NCI-H2171 treated with DMSO at 0.1 percent for 48 hours (cell line): ENCODE measurements around the gene SLC35F5.
"Not testable (repeated sequence)": the region's sequence is repeated elsewhere in the genome, so short reads cannot be mapped to it uniquely, and the experiment has no call there.

Experiments
- DNase-seq: peaks from one replicate; lab custom pipeline; 2025; lab: John Stamatoyannopoulos, UW

The SLC35F5 gene

DNA sequence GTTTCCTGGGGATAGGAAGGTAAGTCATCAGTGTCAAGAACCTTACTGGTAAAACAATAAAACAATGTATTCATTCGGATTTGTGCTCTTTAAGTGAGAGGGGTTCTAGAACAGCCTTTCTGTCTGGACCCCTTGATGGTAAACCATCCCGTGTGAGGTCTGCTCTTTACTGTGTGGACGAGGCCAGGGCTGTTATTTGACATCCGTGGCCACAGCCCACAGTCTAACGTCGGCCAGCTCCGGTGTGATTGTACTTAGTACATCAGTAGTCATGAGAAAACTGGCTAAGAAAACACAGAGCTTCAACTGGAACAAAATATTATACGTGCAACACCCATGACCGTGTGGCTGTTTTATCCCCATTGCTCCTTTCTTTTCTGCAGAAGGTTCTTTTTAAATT is 62.0 kb downstream of the SLC35F5 start:
- DNase-seq, result no peak

DNA sequence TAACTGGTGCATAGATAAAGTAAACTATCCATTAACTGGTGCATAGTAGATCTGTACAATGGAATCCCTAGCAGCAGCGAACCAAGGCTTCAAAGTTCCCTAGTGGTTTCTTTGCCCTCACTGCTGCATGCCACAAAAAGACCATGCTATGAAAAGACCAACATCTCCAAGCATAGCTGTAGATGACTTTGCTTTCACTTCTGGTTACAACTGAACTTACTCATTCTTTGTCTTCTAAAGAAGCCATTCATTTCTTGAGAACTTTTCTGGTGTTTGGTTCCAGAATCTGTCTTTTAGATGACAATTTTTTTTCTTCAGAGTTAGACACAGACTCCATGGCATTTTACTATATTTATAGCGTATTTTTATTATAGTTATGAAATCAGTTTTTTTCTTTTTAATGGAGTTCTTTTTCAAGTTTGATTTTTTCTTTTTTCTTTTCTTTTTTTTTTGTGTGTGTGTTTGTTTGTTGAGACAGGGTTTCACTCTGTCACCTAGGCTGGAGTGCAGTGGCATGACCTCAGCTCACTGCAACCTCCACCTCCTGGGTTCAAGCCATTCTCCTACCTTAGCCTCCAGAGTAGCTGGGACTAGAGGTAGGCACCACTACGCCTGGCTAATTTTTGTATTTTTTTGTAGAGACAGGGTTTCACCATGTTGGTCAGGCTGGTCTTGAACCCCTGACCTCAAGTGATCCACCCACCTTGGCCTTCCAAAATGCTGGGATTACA is 63.6 kb downstream of the SLC35F5 start:
- DNase-seq, result no peak

DNA sequence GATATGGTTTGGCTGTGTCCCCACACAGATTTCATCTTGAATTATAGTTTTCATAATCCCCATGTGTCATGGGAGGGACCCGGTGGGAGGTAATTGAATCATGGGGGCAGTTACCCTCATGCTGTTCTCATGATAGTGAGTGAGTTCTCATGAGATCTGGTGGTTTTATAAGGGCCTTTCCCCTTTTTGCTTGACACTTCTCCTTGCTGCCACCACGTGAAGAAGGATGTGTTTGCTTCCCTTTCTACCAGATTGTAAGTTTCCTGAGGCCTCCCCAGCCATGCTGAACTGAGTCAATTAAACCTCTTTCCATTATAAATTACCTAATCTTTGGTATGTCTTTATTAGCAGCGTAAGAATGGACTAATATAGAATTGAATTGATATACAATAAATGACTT is 65.6 kb downstream of the SLC35F5 start:
- DNase-seq, result not testable (repeated sequence)

DNA sequence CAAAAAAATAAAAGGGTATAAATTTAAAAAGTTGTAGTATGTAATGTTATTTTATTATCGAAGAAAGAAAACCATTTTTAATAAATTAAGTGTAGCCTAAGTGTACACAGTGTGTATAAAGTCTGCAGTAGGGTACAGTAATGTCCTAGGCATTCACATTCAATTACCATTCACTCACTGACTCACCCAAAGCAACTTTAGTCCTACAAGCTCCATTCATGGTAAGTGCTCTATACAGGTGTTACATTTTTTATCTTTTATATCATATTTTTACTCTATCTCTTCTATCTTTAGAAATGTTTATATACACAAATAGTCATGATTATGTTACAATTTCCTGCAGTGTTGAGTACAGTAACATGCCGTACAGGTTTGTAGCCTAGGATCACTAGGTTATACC is 69.9 kb downstream of the SLC35F5 start:
- DNase-seq, result no peak

DNA sequence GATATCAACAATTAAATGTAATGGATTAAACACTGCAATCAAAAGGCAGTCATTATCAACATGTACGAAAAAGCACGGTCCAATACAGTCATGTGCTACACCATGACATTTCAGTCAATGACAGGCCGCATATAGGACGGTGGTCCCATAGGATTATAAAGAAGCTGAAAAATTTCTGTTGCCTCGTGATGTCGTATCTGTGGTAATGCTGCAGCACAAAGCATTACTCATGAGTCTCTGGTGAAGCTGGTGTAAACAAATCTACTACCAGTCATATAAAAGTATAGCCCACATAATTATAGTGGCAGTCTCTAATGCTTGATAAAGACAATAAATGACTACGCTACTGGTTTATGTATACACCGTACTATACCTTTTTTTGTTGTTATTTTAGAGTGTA is 71.0 kb downstream of the SLC35F5 start:
- DNase-seq, result no peak

DNA sequence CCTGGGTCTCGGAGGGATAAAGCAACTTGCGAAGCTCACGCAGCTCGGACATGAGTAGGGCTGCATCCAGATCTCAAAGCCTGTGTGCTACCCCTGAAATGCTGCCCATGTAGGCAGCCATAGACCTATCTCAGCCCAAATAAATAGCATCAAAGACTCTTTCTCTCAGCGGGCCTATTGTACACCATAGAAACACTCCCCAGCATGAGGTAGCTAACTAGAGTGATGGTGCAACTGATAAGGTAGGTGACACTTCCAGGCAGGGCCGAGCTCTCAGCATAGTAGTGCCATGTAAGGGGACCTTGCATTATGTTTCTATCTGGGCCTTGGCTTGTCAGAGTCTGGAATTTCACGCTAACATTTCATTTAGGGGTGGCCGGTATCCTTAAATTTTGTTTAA is 77.0 kb downstream of the SLC35F5 start:
- DNase-seq, result no peak

DNA sequence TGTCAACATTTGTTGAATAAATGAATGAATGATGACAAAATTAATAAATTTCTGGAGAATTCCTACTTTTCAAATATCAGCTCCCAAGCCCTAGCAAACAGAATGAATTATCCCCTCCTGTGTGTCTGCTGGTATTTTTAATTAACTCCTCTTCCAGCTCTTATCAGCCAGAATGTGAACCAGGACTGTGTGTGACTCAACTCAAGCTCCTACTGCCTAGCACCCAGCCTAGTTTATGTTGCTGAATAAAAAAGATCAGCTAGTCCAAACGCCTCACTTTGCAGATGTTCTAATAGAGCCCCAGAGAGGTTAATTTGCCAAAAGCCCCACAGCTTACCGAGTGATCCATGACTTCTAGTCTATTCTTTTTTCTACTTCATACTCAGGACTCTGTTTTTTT is 79.1 kb downstream of the SLC35F5 start:
- DNase-seq, result no peak

DNA sequence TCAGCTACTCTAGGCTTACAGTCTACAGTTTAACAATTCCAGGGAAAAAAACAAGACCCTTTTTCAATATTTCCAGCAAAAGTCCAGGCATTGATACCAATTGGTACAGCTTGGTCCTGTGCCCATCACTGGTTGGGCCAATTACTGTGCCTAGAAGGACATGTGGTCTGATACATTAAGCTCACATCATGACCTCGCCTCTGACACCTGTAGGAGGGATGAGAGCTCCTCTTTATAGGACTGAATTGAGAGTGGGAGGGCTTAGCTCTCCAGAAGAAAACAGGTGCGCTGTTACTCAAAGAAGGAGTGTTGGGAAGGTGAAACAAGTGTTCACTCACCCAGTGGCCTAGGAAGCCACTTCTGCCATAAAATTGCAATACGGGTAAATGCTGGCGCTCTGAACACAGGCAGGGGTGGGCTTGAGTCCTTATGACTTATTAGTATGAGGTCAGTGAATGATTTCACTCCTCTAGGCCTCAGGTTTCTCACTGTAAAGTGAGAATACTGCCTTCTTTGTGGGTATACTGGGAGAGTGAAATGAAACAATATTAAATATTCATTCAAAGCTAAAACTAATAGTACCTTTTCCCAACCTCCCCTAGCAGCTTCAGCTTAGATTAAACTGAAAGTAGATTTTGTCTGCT is 79.7 kb downstream of the SLC35F5 start:
- no peak for DNase-seq

DNA sequence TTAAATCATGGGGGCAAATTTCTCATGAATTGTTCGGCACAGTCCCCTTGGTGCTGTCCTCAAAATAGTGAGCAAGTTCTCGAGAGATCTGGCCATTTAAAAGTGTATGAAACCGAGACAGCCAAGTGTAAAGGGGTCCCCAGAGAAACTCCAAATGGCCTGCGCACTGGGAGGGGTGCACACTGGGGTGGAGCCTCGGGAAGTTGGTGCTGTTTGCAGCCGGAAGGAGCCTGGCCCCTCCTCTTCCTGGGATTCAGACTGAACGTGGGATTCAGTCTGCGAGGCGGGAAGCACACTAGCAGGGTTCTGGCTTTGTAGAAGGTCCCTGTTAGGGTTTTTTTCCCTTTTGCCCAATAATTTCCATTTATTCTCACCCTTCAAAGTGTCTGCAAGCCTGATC is 80.6 kb downstream of the SLC35F5 start:
- no peak for DNase-seq

DNA sequence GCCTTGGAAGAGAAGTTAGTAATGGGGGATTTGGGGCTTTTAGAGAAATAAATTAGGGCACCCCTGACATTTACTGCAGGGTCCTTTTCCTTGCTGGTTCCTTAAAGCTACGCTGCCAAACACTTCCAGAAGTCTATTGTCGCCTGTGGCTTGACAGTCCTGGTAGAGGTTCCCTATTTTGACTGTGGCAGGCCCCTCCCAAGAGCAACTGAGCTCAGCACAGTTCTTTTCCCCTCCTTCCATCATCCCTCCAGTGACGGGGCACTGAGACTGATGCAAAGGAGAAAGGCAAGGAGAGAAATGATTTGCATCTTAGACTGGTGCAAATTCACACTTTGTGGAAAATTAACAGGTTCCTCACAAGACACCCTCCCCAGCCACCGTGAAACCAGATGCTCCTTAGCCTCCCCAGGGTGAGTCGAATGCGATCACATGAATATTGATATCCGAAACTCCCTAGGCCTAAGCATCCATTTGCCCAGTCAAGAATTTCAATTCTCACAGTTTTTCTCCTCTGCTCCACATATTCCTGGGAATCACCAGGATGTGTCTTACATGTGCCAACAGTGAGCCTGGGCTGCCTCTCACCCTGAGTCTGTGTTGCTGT is 84.0 kb downstream of the SLC35F5 start:
- peak; percentile 40 for DNase-seq

DNA sequence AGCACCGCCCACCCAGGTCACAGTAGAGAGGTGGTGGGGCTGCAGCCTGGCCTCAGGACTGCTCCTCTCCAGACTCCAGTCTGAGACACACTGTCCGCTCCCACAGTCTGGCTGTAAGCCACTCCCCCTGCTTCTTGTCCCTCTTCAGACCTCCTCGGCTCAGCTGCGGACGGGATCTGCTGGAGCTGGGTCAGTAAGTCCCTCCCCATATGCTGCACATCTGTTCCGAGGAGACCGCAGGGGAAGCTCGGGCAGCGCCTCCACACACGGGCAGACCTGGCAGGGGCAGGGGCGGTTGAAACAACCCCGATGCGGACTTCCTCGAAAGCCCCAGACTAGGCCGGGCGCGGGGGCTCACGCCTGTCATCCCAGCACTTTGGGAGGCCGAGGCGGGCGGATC is 87.4 kb downstream of the SLC35F5 start:
- DNase-seq, result not testable (repeated sequence)

DNA sequence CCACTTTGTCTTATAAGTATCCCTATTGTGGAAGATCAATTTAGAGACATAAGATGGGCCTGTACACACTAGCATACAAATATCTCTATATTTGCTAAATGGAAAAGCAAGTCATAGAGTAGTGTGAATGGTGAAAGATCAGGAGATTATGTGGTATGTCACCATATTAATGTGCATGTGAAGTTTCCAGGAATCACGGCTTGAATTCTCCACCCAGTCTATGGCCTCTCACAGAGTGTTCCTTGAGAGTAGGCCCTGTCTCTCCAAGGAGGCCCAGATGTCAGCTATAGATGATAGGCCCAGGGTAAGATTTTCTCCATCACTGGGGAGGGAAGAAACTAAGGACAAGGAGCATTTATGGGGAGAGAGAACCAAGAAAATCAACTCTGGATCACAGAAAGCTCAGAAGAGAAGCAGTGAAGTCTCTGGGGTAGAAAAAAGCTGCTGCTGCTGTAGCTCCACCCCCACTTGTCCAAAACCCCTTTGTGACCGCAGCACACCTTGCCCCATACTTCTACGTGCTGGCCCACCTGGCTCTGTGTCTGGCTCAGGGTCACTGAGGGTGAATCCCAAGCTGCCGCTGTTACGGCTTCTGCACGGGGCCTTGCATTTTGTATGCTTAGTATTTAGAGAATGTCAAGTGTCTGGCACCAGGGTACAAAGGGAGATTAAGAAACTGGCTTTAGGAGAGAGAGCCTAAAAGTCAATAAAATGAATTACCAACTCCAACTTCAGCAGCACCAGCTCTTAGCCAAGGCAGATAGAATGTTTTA is 91.5 kb downstream of the SLC35F5 start:
- not testable (repeated sequence) for DNase-seq

DNA sequence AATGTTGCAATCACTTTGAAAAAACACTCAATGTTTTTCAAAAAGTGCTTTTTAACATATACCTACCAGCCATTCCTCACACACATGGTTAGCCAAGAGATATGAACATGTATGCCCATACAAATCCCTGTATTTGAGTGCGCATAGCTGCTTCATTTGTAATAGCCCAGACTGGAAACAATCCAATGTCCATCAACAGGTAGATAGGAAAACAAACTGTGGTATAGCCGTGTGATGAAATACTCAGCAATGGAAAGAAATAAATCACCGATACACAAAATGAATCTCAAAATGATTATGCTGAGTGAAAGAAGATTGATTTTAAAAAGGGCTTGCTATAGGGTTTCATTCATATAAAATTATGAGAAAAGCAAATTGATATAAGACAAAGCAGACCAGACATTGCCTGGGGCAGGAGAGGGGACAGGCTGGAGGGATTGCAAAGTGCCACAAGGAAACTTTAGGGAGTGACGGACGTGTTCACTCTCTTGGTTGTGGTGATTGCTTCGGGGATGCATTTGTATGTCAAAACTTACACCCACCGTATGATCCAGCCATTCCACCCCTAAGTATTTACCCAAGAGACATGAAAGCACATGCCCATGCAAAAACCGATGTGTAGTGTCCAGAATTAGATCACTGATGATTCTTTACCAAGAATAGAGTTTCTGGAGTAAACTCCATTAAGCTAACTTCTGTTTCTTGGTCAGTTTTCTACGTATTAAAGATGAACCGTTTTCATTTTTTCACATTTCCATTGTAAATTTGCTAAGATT is 93.0 kb downstream of the SLC35F5 start:
- not testable (repeated sequence) for DNase-seq
